Activated gamma-delta T cell (primary cell): ENCODE measurements around the gene FADD.
"Not testable (repeated sequence)": the region's sequence is repeated elsewhere in the genome, so short reads cannot be mapped to it uniquely, and the experiment has no call there.

ENCODE experiments used
- DNase-seq: peaks from one replicate; lab custom pipeline; 2025; lab: John Stamatoyannopoulos, UW

FADD gene

DNA sequence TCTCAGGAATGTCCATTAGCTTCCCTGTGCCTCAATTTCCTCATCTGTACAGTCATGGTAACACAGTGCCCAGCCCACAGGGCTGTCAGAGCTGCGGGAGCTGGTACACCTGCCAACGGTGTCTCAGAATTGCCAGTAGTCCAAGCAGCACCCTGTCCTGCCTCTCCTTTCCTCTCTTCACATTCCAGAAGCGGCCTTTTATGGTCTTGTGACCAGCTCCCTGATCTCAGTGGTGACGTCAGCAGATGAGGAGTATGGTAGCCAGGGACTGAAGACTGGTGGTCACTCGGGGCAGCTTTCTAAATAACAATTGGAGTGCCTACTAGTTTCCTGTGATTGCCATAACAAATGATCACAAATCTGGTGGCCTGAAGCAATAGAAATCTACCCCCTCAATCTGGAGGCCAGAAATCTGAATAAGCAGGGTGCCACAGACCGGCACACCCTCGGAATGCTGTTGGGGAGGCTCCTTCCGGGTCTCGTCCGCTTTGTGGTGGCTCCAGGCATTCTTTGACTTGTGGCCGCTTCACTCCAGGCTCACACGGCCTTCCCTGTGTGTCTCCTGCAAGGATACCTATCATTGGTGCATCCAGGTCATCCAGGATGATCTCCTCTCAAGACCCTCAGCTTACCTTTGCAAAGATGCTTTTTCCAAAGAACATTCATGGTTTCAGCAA is 2.1 kb downstream of the FADD start:
- DNase-seq, result no peak

DNA sequence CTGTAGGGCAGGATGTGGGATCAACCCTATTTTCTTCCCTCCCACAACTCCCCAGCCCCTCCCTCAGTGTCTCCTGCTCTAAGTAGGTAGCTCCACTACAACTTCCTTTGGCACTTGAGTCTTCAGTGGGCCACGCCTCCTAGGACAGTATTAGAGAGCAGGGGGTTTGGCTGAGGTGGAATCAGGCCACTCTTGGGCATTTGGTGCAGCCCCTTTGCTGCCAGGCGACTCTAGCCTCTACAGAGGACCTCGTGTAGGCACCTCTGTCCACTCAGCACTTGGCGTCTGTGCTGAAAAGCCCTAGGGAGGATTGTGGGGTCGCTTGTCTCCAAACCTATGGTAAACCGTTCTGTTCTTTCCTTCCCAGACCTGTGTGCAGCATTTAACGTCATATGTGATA is 2.7 kb downstream of the FADD start:
- DNase-seq, result no peak

DNA sequence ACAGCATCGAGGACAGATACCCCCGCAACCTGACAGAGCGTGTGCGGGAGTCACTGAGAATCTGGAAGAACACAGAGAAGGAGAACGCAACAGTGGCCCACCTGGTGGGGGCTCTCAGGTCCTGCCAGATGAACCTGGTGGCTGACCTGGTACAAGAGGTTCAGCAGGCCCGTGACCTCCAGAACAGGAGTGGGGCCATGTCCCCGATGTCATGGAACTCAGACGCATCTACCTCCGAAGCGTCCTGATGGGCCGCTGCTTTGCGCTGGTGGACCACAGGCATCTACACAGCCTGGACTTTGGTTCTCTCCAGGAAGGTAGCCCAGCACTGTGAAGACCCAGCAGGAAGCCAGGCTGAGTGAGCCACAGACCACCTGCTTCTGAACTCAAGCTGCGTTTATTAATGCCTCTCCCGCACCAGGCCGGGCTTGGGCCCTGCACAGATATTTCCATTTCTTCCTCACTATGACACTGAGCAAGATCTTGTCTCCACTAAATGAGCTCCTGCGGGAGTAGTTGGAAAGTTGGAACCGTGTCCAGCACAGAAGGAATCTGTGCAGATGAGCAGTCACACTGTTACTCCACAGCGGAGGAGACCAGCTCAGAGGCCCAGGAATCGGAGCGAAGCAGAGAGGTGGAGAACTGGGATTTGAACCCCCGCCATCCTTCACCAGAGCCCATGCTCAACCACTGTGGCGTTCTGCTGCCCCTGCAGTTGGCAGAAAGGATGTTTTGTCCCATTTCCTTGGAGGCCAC is 3.3 kb downstream of the FADD start:
- no peak for DNase-seq

DNA sequence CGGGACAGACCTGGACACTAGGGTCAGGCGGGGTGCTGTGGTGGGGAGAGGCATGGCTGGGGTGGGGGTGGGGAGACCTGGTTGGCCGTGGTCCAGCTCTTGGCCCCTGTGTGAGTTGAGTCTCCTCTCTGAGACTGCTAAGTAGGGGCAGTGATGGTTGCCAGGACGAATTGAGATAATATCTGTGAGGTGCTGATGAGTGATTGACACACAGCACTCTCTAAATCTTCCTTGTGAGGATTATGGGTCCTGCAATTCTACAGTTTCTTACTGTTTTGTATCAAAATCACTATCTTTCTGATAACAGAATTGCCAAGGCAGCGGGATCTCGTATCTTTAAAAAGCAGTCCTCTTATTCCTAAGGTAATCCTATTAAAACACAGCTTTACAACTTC is 3.9 kb downstream of the FADD start:
- DNase-seq, result no peak

DNA sequence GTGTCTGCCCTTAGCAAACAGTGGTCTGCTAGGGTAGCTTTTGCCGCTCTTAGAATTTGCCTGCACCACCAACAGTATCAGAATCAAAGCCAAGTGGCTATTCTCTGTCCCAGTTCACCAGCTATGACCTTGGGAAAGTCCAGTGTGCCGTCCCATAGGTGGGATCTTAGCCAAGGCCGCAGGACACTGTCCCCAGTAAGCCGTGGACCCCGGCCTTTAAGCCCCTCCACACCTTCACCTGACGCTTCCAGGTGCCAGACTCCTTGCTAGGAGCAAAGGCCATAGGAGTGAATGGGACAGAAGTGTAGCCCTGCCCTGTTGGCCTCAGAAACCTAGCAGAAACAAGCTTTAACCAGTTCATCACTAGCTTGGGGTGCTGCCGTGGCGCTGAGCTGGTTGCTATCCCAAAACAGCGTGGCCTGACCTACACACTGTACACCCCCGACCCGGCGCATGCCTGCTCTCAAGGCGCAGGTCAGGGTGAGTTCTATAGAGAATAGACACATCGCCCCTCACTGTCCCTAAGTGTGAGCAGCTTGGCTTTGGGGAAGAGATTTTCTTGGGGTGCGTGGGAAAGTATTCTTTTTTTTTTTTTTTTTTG is 4.5 kb downstream of the FADD start:
- no peak for DNase-seq

DNA sequence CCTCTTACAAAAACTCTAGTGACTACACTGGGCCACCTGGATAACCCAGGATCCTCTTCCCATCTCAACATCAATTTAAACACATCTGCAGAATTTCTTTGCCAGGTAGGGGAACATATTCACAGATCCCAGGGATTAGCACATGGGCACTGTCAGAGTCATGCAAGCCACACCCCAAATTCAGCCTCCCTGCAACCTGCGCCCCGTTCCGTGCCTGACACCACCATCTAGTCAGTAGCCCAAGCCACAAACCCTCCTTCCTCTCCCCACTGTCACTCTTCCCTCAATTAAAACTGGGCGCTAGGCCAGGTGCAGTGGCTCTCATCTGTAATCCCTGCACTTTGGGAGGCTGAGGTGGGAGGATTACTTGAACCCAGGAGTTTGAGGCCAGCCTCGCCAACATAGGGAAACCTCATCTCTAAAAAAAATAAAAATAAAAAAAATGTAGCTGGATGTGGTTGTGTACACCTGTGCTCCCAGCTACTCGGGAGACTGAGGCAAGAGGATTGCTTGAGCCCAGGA is 6.4 kb downstream of the FADD start:
- no peak for DNase-seq

DNA sequence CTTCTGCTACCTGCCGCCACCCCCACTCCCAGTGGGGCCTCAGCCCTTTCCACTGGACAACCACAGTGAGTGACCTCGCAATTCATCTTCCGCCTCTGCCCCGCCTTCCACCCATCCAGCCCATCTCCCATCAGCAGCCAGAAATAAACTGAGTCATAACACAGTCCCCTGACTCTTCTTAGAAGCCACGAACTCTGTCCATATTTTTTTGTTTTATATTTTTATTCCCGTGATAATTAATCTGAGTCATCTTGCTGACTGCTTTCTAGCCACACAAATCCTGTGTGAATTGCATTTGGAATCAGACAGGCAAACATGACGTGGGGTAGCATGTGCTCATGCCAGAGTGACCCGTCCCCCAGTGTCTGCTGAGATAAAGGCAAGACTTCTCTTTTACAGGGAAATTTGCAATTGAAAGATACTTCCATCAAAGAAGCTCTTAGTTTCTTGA is 7.0 kb downstream of the FADD start:
- no peak for DNase-seq

DNA sequence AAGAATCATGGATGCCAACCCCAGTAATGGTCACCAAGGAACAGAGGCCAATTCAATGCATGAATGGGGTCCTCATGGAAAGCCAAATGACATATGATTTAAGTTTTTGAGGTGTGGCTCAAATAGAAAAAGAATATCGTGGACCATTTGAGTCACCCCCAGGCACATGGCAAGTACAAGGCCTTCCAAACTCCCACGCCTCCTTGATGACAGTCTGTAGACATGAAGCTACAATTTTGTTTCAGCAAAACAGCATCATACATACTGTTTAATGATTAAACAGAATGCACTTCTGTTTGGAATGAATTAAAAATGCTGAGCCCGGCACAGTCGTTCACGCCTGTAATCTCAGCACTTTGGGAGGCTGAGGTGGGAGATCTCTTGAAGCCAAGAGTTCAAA is 7.4 kb downstream of the FADD start:
- DNase-seq, result no peak

DNA sequence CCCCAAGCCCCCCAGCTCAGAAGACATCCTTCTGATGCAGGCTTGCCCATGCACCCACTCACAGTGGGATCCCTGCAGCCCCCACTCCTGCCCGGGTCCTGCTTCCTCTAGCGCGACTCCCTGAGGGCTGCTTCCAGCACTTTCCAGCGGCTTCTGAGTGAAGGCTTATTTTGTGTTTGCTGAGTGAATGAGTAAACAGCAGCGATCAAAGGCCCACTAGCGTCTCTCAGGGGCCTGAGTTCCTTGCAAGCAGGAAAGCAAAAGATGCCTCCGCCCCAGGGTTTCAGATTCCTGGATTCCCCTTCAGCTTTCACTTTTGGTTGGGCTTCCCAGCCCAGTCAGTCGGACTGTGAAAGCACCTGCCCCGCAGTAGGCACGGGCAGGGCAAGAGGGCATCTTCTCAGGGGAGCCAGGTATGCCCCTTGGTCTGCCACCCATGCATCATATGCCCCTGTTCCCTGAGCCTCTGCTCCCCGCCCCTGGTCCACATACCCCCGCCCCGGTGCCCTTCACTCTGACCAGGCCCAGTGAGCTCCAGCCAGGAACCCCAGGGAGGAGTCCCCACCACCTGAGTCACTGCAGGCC is 9.2 kb downstream of the FADD start:
- no peak for DNase-seq

DNA sequence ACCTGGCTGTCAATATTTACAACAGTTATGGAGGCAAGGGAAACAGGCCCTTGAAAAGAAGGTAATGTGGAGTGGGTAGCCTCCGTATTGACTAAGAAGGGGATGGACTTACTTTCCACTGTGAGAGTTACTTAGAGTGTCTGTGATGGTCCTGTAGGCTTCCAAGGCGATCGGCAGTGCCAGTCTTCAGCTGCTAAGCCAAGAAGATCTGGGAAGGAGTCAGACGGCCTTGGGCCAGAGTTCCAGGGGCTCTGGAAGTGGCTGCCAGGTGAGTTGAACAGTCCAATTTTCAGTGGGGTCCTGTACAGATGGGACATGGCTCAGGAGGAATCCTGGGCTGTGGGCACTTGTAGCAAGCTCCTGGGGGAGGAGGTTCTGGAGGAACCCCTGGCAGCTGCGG is 14.3 kb downstream of the FADD start:
- DNase-seq, result not testable (repeated sequence)

DNA sequence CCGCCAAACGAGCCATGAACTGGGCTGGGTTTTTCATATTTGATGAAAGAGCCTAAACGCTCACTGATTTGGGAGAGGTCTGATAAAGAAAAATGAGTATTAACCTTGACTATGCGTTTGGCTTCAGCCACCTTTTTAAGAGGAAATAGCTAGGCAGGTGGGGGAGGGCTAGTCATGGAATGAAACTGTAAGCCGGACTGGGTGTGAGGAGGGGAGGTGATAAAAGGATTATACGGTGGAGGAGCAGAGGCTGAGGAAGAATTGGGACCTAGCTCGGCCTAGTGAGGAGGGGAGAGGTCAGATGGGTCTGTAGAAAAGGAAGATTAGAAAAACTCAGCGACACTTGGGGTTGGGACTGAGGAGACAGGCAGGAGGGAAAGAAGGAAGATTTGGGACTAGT is 15.0 kb downstream of the FADD start:
- not testable (repeated sequence) for DNase-seq

DNA sequence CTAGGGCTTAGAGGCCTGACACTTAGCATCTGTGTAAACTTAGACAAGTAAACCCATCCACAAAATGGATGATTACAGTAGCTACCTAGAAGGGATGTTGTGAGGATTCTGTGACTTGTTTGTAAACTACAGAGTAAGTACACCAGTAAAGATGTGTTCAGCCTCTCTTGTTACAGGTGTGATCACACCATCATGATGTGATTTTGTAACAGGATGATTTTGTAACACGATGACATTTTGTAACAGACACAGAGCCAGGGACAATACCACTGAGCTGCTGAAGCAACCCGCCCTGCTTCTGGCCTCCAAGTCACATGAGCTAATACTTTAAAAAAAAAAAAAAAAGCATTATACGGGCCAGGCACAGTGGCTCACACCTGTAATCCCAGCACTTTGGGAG is 17.0 kb downstream of the FADD start:
- no peak for DNase-seq

DNA sequence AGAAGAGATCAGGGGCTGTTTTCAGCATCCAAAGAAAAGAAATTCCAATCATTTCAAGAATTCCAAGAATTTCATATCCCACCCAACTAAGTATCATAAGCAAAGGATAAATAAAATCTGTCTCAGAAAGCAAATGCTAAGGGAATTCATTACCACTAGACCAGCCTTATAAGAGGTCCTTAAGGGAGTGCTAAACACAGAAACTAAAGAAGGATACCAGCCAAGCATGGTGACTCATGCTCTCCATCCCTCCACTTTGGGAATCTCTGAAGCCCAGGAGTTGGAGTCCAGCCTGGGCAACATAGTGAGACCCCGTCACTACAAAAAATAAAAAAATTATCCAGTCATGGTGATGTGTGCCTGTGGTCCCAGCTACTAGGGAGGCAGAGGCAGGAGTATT is 17.8 kb downstream of the FADD start:
- DNase-seq, result no peak

DNA sequence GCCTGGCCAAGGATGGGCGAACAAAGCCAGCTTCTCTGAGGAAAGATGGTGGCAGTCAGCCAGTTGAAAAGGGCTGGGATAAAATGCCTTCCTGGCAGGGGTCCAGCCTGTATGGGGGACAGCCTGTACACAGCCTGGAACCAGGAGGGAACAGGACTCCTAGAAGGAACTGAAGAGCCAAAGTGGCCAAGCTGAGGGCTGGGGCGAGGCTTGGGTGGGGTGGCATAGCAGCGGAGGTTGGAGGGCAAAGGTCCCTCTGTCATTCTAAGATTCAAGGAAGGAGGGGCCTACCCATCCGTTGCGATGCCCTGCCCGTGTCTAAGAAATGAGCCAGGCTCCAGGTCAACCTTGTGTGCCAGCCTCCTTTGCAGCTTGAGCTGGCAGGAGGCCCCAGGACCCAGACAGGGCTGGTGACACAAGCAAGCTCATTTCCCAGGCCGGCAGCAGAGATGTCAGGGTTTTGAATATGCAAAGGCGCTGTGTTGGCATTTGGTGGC is 22.6 kb downstream of the FADD start:
- no peak for DNase-seq

DNA sequence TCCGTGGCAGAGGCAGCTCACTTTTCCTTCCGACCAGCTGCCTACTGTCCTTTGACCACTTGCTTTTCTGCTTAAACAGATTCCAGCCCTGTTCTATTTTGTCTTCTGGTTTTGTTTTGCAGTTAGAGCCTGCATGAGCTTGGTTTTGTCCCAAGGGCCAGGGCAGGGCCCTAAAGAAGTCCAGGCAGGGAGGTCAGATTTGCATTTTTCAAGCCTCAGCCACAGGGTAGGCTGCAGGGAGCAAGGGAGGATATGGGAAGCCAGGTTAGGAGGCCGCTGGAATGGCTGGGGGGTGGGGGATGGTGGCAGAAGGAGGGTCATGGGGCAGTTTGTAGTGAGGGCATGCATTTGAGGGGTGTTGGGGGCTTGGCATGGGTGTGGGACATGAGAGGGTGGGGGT is 23.1 kb downstream of the FADD start:
- no peak for DNase-seq

DNA sequence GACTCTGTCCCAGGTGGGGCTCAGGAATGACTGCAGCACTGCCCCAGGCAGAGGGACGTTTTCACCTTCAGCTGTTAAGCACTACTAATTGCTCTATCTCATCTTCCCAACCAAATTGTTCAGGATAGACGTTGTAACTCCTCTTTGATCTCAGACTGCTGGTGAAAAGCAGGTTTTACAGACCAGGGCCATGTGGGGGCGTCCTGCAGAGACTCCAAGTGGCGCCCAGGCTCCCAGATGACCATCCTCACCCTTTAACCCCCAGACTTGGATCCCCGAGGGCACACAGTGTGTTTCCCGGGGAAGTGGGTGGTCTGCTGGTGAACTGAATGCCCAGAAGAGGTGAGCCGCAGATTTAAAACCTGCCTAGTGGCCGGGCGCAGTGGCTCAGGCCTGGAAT is 23.9 kb downstream of the FADD start:
- DNase-seq, result no peak

DNA sequence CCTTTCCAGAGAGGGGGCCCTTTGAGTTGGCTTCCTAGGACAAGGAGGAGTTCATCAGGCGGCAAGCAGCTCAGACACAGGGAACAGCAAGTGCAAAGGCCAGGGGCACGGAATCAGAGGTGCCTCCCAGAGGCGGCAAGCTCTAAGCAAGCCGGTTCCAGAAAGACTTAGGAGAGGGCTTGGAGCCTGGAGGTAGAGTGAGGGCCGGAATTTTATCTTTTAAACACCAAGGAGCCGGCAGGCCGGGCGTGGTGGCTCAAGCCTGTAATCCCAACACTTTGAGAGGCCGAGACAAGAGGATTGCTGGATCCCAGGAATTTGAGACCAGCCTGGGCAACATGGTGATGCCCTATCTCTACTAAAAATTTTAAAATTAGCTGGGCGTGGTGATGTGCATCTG is 26.6 kb downstream of the FADD start:
- DNase-seq, result no peak

DNA sequence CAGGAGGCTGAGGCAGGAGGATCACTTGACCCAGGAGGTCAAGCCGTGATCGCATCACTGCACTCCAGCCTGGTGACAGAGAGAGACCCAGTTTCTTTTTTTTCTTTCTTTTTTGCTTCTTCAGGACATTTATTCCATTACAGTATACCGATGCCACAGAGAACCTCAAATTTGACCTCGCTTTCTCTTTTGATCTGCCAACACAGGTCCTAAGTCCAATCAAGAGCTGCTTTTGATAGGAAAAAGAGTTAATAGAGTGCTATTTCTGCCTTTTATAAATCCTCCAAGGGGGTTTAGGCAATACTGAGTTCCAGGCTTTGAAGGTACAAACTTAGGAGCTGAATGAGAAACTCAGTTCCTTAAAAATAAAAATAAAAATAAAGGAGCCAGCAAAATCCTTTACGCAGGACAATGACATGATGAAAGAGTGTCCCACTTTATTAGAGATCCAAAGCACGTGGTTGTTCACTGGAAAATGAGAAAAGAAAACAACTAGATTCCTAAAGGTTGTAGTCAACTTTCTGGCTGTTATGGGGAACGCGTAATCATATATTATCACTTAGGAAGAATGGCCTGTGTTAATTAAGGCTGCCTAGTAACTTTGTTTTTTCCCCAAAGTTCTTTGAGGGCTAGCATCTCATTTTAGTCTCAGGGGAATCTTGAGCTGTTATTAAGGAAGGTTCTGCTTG is 27.2 kb downstream of the FADD start:
- no peak for DNase-seq

DNA sequence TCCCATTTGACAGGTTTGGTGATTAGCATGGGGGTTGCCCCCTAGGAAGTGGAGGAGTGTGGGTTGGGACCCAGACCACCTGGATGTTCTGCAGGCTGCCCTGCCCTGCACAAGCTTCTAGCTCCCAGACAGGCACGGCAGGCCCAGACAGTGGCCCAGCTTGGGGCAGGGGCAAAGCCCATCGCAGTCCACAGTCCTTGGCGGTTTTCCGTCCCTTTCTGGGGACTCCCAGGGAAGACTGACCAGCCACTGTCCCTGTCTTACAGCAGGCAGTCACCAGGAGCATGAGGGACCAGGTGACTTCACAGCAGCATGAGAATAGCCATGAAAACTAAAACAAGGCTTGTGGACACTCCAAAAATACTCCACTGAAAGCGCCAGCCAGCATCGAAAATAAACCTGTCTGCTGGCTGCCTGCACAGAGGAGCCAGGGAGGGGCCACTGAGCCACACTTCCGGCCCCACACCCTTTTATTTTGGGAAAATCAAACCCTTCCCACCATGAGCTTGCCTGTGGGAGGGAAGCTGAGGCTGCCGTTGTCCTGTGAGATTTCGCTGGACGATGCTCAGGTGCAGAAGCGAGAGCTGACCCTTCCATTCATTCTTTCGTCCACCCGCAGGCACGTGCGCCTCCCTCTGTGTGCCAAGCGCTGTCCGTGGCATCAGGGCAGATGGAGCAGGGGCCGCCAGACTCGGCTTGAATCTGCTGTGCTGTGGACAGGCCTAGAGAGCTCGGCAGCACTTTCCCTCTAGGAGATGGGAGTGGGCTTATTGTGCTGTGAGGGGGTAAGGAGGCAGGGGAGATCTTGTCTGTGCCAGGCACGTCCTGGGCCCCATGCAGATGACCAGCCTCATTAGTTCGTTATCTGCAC is 28.0 kb downstream of the FADD start:
- no peak for DNase-seq

DNA sequence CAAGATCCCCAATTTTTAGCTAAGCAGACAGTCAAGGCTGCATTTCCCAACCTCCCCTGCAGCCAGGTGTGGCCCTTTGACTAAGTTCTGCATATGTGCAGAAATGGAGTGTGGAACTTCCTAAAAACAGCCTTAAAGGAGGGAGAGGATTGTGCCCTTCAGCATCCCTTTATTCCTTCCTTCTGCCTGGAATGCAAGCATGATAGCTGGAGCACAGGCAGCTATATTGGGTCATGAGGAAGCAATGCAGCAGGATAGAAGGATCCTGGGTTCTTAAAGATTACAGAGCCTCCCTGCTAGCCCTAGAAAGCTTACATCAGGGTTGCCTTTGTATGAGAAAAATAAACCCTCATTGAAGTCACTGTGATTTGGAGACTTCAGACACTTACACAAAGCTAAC is 29.9 kb downstream of the FADD start:
- no peak for DNase-seq

DNA sequence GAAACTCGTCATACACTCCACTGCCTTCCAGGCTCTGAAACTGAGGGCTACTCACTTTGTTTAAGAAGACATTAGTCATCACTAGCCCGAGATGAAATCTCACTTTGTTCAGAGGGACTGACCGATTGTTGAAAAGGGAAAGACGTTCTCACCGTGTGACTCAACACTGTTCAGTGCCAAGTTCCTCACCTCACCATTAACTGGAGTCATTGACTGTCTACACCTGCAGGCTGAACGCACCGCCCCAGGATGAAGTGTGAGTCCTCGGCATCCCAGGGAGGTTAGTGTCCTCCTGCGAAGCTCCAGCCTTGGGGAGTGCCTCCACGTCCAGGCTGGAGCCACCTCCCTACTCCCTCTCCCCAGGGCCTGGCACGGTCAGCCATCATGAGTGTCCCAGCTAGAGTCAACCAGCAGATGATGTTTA is 30.4 kb downstream of the FADD start:
- no peak for DNase-seq
